Glomerular visceral epithelial cell (primary cell): ENCODE measurements around the gene LRRC32.

ENCODE experiments used
- DNase-seq: peaks from one replicate; pipeline ENCODE4 v3.0.0-alpha.2; 2016; ENCODE audit errors: extremely low spot score

LRRC32 gene

DNA sequence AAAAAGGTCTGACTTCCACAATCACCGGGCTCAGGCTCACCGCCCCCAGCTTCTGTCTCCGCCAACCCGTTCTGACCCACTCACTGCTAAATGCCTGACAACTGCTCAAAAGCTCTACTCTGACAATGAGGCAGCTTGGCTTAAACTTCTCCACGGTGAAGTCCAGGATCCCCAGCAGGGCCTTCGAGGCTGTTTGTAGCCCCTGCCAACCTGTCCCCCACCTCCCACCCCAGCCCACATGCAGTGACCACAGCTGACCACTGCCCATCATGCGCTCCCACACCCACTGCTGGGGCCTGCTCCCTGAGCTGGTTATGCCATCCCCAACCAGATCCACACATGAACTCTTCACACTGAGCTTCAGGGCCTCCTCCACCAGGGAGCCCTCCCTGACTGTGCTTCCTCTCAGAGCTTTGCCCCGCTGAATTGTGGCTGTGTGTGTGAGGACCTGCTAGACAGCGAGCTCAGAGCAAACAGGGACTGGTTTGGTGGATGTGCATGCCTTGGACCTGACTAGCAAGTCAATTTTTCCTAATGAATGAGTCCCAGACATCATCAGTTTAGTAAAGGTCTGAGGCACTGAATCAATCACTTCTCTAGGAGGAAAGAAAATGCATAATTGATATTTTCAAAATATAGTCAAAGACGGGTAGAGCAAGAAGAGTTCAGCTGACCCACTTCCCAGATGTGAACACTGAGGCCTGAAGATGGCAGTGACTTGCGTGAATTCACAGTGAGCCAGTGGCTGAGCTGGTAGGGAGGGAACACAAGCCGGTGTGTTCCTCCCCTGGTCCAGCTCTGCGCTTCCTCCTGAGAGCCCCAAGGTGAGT, 7.7 kb downstream of the LRRC32 start:
- no peak for DNase-seq

- no peak for DNase-seq
These were observed 8.6 kb downstream of the LRRC32 start for GRCh38 chr11:76661834-76662434.

DNA sequence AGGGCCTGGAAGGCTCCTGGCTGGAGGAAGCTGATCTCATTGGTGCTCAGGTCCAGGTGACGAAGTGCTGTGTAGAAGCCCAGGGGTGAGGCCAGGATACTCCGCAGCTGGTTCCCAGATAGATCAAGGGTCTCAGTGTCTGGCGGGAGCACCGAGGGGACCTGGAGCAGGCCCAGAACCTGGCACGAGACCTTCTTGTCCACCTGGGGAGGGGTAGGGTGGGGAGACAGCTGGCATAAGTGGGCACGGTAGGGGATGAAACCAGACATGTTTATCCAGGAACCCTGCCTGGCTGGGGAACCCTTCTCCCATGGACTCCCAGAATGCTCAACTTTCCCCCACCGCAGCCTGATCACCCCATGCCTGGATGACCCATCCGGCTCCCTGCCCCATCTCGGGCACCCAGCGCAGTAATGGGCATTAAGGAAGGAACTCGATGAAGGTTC, 9.2 kb downstream of the LRRC32 start:
- no peak for DNase-seq

GRCh38 chr11:76660533-76661305, 9.8 kb downstream of the LRRC32 start:
- DNase-seq, result no peak

DNA sequence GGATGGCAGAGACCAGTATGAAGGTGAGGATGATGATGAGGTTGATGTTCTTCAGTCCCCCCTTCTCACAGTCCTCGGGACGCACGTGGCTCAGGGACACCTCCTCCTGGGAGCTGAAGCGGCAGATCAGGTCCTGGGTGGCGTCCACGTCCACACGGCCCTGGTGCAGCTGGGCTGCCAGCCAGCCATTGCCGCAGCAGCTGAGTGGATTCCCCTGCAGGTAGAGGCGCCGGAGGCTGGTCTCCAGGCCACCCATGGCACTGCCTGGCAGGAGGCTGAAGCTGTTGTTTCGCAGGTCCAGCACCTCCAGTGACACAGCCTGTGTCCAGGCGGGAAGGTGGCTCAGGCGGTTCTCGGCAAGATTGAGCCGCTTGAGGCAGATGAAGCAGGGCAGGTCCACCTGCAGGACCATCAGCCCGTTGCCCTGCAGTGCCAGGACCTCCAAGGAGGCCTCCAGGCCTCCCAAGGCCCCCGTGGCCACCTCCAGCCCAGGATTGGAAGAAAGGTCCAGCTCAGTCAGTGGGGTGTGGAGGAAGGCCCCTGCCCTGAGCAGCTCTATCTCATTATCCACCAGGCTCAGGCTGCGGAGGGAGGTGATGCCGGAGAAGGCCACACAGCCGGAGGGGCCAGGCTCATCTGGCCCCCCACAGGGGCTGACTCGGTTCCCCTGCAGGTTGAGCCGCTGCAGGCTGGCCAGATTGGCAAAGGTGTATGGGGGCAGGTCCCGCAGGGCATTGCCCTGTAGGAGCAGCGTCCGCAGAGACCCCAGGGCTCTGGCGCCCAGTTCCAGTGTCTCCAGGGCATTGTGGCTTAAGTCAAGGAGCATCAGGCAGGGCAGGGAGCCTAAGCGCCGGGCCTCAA, 10.6 kb downstream of the LRRC32 start:
- no peak for DNase-seq

DNA sequence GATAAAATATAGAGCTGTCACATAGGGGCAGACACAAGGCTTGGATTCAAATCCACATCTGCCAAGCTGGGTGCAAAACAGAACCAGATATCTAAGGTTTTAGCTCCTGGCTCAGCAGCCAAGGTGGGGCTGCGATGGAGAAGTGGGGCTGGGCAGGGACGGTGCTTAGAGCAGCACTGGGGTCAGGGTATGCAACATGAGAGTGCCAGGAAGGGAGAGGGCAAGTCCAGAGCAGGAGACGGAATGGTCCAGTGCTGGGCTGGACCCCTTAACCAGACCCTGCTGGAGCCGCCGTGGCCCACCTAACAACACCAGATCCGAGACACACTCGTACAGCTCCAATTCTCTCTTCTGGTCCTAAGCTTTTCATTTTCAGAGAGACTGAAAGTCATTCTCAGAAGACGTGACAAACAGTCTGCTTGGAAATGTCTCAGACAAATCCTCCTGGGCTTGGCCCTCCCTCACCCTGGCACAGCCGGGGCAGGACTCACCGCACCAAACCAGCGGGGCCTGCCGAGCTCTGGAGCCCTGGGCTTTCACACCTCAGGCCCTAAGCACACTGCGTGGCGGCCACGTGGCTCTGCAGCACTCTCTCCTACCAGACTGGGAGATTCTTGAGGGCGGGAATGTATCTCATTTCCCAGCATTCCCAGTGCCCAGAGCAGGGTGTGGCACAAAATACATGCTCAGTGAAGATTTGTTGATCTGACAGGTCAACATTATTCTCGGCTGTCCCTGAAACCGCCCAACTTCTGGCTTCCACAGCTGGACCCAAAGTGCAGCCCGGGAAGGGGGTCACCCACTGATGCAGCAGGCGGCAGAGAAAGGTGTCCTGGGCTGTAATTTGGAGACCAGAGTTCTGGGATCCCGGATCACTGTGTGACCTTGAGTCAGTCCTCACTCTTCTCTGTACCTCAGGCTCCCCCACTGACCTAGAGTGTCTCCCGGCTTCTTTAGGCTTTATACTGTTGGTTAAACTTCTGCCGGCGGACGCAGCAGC, 11.6 kb downstream of the LRRC32 start:
- no peak for DNase-seq

DNA sequence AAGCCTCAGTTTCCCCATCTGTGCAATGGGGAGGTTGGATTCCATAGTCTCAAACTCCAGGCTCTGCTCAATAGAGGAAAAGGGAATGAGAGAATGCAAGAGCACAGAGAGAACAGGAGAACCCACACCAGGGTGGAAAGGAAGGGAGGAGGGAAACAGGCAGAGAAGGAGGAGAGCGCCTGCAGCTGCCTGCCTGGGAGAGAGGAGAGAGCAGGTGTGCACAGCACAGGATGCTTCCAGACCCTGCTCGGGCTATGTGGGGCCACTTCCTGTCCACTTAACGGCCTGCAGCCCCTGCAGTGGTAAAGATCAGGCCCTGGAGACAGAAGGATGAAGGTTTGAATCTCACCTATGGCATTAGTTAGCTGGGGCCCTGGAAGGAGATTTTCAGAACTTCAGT, 12.3 kb downstream of the LRRC32 start:
- no peak for DNase-seq

- no peak for DNase-seq
These were observed 13.1 kb downstream of the LRRC32 start for GRCh38 chr11:76657187-76658170.

GRCh38 chr11:76656571-76657081, 13.9 kb downstream of the LRRC32 start:
- DNase-seq, result no peak

DNA sequence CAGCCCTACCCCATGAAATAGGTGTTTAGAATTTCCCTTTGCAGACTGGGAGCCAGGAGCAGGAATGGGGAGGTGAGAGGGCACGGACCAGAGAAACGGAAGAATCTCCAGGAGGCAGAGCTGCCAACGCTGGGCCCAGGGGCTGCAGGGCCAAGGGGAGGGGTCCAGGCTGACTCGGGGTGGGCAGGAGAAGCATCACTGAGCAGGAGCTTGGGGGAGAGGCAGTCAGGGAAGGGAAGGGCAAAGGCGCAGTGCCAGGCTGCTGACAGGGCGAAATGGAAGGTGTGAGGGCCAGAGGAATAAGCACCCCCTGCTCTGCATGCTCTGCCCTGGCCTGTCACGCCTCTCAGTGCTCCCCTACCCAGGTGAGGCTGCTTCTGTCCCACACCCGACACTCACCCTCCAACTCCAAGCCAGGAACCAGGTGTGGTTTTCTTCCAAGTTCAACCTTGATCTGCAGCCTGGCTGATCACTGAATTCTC, 14.5 kb downstream of the LRRC32 start:
- DNase-seq, result no peak

GRCh38 chr11:76655501-76656049, 15.0 kb downstream of the LRRC32 start:
- DNase-seq, result no peak

- DNase-seq, result no peak
These were observed 15.6 kb downstream of the LRRC32 start for GRCh38 chr11:76654980-76655379.

GRCh38 chr11:76654298-76654851, 16.2 kb downstream of the LRRC32 start:
- no peak for DNase-seq

DNA sequence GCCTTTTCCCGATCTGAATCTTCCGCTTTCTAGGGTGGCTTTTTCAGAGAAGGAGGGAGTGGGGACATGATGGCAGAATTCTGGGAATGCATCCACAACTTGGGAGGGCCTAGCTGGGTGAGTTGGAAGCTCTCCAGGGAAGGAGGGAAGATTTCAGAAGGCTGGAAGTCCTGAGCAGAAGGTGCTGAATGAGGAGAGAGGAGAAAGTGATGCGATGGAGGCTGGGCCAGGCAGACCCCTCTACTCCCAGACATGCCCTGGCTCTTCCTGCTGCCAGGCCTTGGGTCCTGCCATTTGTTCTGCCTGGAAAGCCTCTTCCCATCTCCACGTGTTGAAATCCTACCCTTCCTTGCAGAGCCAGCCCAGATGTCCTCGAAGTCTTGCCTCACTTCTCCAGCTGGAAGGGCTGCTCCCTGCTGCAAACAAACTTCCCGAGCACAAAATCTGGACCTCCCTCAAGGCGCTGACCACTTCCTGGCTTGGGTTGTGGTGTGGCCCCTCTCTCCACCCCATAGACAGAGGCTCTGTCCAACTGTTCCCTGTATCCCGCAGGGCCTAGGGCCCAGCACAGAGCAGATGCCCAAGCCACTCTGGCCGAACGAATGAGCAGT, 16.8 kb downstream of the LRRC32 start:
- DNase-seq, result no peak

DNA sequence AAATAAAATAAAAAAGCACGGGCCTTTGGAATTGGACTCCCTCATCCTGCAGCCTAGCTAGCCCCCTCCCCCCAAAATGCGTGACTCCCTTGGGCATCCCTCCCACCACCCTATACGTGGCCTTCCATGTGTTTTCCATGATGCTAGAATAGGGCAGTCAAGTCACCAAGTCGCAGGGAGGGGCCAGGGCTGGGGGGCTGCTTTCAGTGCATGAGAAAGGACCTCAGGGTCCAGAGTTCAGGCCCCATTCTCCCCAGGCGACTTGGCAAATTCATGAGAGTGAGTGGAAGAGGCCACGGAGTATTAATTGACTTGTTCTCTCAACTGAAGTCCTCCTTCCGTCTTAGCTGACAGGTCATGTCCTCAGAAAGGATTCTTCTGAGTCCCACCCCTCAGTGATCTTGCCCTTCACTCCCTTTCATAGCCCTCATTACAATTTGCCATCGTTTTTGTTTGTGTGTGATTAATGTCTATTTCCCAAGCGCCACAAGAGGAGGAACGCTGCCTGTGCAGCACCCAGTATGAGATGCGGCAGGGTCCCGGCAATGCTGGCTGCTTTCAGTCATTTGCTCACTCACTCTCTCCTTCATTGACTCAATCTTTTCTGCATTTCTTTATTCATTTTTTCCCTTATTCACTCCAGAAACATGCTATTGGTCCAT, 17.4 kb downstream of the LRRC32 start:
- no peak for DNase-seq

DNA sequence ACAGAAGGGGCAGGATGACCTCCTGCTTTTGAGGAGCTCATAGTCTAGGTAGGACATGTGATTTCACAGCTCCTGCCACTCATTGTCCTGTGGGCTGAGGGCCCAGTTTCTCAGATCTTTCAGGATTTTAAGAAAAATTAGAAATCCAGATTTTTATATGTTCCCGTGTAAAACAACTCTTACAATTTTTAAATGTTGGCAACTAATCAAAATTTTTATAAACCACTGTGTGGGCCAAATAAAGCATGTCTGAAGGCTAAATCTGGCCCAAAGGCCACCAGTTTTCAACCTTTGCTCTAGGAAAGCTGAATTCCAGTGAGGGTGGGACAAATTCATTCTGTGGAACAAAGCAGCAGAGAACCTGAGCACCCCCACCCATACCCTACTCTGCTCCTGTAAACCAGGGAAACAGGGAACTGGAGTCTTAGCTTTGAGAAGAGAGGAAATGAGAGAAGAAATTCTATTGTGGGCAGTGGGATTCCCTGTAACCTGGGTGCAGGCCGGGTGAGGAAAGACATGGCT, 20.6 kb downstream of the LRRC32 start:
- no peak for DNase-seq

GRCh38 chr11:76649011-76649410, 21.5 kb downstream of the LRRC32 start:
- no peak for DNase-seq
